Measurements from ENCODE around the gene HEBP2.
A peak's percentile ranks its signal among the peaks of the same experiment; 100 is the strongest.

HEBP2 gene

DNA sequence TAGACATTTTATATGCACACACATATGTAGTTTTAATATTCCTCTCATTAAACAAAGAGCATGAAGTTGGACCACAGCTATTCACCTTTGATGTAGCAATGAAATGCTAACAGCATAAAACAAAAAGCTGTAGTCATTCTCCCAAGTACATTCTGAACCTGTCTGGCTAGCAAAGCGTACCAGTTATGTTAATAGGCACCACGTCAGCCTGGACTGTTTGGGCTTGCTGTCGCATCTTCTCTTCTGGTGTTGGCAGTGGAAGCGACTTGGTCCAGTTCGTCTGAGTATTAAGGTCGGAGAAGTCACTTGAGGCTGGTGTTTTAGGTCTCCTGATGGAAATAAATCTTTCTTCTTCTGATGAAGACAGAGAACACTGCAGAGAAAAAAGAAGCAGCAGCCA lies 42.8 kb downstream of the HEBP2 start:
- no peak for DNase-seq (ENCODE audit: low read depth, low spot score)
- H3K27ac ChIP-seq: no peak overlapping the region

DNA sequence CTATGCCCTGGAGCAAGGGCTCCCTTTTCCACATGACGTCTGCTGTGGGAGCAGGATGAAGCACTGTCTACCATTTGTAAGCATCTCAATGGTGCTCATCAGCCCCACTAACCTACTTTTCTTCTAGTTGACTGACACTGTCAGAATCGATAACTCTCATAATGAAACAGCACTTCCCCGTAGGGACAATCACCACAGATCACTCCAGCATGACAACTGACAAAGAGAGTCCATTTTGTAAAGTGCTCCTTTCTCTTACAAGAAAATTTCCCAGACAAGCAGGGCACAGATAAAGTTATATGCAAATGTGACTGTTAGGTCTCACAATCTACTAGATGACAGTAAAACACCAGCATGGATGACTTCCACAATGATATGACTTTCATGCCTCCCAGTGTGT lies 46.4 kb downstream of the HEBP2 start:
- H3K27ac ChIP-seq: no peak overlapping the region

DNA sequence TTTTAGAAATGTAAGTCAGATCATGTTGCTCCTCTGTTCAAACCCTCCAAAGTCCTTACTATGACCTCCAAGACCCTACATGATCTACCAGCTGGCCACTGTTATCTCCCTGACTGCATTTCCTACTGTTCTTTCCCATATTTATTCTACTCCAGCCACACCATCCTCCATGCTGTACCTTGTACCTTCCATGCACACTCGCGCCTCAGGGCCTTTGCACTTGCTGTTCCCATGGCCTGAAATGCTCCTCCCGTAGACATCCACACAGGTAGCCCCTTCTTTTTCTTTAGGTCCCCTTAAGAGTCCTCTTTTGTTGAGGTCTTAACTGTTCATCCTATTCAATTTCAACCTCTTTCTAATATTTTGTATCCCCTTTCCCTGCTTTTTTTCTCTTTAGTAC lies 47.0 kb downstream of the HEBP2 start:
- DNase-seq (ENCODE audit: low read depth, low spot score): no peak
- no peak overlapping the region for H3K27ac ChIP-seq

More for the DNA sequence above, 46.4 kb downstream of the HEBP2 start:
- DNase-seq (ENCODE audit: low read depth, low spot score): no peak

DNA sequence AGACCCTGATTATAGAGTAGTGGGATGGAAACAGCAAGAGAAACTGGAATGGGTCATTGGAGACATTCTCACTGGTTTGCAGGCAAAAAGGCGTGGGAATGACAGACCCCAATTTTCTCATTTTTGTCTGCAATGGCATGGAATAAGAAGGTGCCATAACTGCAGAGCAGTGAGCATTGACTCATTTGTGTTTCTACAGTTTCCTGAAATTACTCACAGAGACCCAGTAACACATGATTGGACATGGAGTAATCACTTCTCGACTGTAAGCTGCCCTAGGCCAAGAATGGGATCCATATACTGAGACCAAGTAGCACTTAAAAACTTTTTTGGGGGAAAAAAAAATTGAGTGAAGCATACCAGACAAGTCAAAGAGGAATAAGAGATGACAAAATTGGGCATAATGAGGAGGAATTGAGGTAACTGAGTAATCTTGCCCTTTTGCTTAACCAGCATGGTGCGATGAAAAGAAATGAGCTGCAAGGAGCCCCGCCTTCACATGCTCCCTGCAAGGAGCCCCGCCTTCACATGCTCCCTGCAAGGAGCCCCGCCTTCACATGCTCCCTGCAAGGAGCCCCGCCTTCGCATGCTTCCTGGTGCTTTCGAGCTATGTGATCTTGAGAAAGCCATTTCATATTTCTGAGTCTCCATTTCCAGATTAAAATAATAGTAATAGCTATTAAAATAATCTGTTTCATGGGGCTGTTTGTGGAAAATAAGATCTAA lies 51.1 kb downstream of the HEBP2 start:
- peak overlapping the region; percentile 85 for H3K27ac ChIP-seq

DNA sequence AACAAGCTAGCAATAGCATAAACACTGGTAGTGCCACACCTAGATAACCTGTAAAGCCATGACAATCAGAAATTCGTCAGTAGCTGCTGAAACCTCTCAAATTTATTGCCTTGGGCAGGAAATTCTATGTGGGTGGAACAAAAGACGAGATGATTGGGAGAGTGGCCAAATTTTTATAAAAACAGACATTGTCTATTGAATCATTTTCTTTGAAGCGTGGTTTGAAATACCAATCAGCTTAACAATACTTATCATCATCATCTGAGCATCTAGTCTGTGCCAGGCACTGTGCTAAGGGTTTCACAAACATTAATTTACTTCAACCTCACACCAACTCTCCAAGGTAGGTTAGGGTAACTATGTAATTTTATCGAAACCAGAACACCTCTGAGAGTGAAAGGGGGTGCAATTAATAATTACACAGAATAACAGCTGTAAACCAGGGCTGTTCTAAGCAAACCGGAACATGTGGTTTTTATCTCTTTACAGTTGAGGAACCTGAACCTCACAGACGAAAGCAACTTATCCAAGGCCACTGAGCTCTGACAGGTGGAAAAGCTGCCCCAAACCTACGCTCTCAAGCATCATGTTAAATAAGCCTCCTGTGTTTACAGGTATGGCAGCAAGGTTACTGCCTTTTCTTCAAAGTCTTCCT lies 51.9 kb downstream of the HEBP2 start:
- H3K27ac ChIP-seq: peak overlapping the region; percentile 85
- DNase-seq (ENCODE audit: low read depth, low spot score): peak; percentile 80

More for the DNA sequence above, 51.1 kb downstream of the HEBP2 start:
- DNase-seq (ENCODE audit: low read depth, low spot score): peak; percentile 50

DNA sequence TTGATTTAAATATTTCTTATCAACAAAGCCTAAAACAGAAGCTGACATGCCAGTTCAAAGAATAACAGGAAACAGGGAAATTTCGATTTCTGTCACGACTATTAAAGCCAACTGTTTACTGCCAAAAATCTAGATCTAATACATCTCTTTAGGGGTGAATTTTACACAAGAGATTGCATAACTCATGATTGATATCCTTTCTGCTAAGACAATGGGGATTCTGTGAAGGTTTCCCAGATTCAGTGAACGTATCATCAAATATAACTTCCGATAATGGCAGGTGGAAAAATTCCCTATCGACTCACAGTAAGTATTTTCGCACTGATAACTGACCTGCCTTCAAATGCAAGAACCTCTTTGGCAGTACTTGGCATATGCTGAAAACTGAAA lies 52.4 kb downstream of the HEBP2 start:
- H3K27ac ChIP-seq: peak overlapping the region; percentile 85
- DNase-seq (ENCODE audit: low read depth, low spot score): no peak

DNA sequence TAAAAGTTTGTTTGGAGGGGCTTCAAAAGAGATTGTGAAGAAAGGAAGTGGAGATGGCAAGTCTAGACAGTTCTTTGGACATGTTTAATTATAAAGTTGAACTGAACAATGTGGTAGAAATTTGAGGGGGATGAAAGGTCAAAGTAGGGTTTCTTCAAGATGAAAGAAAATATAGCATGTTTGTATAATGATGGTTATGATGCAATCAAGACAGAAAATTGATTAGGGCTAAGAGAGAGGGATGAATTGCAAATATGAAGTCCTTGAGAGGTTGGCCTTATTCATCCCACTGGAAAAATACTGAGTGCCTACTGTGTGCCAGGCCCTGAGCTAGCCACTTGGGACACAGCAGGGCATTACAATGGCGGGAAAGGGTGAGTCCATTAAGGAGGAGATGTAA lies 57.6 kb downstream of the HEBP2 start:
- DNase-seq (ENCODE audit: low read depth, low spot score): no peak
- no peak overlapping the region for H3K27ac ChIP-seq

DNA sequence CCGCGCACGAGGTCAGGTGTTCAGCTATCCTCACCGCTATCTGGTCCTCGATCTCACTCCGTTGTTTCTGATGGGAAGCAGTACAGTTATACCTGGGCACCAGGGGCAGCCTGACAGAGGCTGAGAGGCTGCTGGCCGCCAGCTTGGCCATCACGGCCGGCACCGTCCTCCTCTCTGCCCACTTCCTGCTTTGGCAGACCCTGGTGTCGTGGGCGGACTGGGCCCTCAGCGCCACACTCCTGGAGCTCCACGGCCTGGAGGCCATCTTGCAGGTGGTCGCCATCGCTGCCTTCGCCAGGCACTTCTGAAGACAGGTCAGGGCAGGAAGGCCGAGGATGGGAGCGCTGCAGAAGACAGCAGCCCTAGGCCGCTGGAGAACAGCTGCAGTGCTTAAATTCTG lies 60.1 kb downstream of the HEBP2 start:
- no peak for DNase-seq (ENCODE audit: low read depth, low spot score)
- H3K27ac ChIP-seq: peak overlapping the region; percentile 80

DNA sequence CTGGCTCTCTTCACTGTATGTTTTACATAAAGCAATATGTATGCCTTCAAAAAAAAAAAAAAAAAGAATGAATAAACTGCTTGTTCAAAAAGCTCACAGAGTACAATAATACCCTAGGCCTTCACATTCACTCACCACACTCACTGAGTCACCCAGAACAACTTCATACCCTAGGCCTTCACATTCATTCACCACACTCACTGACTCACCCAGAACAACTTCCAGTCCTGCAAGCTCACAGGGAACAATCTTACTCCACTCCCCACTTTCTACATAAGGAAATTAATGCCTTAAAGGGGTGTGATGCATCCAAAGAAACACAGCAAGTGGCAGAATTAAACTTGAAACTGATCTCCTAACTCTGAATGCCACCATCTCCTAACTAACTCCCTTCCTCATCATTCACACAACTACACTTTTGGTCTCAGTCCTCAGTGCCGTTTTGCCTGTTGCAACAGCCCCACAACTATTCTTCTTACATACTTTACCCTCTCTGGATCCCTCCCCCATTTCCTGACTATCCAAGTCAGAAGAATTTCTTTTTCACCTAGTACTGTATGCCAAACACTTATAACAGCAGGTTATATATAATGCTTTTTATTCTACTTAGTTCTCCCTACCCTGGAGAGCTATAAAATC lies 61.1 kb downstream of the HEBP2 start:
- DNase-seq (ENCODE audit: low read depth, low spot score): peak; percentile 99
- peak overlapping the region; percentile 80 for H3K27ac ChIP-seq

DNA sequence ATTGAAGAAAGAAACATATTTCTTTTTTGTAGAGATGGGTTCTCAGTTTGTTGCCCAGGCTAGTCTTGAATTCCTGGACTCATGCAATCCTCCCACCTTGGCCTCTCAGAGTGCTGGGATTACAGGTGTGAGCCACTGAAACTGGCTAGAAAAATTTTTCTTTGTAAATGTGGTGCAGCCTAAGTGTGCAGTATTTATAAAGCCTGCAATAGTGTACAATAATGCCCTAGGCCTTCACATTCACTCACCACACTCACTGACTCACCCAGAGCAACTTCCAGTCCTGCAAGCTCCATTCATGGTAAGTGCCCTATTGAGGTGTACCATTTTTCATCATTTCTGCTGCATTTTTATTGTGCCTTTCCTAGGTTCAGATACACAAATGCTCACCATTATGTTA lies 63.9 kb downstream of the HEBP2 start:
- no peak for DNase-seq (ENCODE audit: low read depth, low spot score)

DNA sequence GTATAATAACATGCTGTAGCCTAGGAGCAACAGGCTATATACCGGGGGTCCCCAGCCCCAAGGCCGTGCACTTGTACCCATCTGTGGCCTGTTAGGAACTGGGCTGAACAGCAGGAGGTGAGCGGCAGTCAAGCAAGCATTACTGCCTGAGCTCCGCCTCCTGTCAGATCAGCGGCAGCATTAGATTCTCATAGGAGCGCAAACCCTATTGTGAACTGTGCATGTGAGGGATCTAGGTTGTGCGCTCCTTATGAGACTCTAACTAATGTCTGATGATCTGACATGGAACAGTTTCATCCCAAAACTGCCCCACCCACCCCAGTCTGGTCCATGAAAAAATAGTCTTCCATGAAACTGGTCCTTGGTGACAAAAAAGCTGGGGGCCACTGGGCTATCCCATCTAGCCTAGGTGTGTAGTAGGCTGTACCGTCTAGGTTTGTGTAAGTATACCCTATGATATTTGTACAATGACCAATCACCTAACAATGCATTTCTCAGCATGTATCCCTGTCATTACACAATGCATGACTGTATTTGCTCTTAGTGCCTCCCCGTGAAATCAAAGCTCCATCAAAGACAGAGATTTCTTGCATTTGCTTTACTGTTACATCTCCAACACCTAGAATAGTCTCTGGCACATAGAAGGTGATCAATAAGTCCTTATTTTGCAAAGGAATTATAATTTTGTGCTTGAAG lies 64.4 kb downstream of the HEBP2 start:
- H3K27ac ChIP-seq: peak overlapping the region; percentile 80
- peak; percentile 70 for DNase-seq (ENCODE audit: low read depth, low spot score)

More for the DNA sequence above, 63.9 kb downstream of the HEBP2 start:
- peak overlapping the region; percentile 80 for H3K27ac ChIP-seq
